SK-N-SH (cell line): ENCODE results near the gene HK1. TPM values are rescaled to one million over a fixed set of nuclear protein-coding genes. Genes with fewer than 3 reads are reported as not detected.

ENCODE experiments used
- CTCF ChIA-PET: fragments of 300-600, 350-600 bp; formaldehyde crosslinking; extraction: SDS; loops from one replicate; lab custom pipeline; 2021; lab: Yijun Ruan, JAX
- POLR2A ChIA-PET: fragments of 350-600 bp; sonication (Branson Sonifier 250); formaldehyde crosslinking; extraction: SDS; loops from one replicate; lab custom pipeline; 2020; ENCODE audit warnings: antibody characterized with exemption, inconsistent platforms; lab: Yijun Ruan, JAX
- DNase-seq: peaks from one replicate; pipeline ENCODE4 v3.0.0; 2012
- H2AFZ ChIP-seq: fragments of 200-600 bp; sonication (generic); 2 replicates; pipeline ENCODE4 v1.8.1; 2016; ENCODE audit warnings: antibody characterized with exemption, mild to moderate bottlenecking, low read depth
- H3F3A ChIP-seq: fragments of 200-600 bp; sonication (generic); replicated peaks from 2 replicates; pipeline ENCODE3; 2016; ENCODE audit warnings: antibody characterized with exemption, mild to moderate bottlenecking; ENCODE audit not compliant: insufficient read depth
- H3K27ac ChIP-seq, 2 experiments: fragments of 200-500 bp in 1 of 2; fragments of 200-600 bp in 1 of 2; sonication (Bioruptor generic) in 1 of 2; sonication (generic), shearing (Covaris generic) in 1 of 2; 2 replicates each; pipeline versions ENCODE4 v1.5.1 to v1.6.1; 2014 to 2016; ENCODE audit warnings: low read depth in 2 of 2, inconsistent platforms in 1 of 2, low read length in 1 of 2, mild to moderate bottlenecking in 1 of 2, mixed read lengths in 1 of 2
- H3K27me3 ChIP-seq: fragments of 200-600 bp; sonication (generic), shearing (Covaris generic); 2 replicates; pipeline ENCODE4 v1.6.1; 2016; ENCODE audit warnings: mixed run types; ENCODE audit not compliant: insufficient read depth
- H3K36me3 ChIP-seq, 2 experiments: fragments of 200-500 bp in 1 of 2; fragments of 200-600 bp in 1 of 2; sonication (Bioruptor generic) in 1 of 2; sonication (generic) in 1 of 2; replicated peaks in 1 of 2; 2 replicates each; pipeline versions ENCODE3 to v1.5.1; 2014 to 2016; ENCODE audit warnings: low read length in 1 of 2, mild to moderate bottlenecking in 1 of 2; ENCODE audit not compliant: insufficient read depth in 2 of 2, control insufficient read depth in 1 of 2
- H3K4me1 ChIP-seq, 2 experiments: fragments of 200-500 bp in 1 of 2; fragments of 200-600 bp in 1 of 2; sonication (Bioruptor generic) in 1 of 2; sonication (generic), shearing (Covaris generic) in 1 of 2; 2 replicates each; pipeline versions ENCODE4 v1.5.1 to v1.6.1; 2014 to 2016; ENCODE audit warnings: low read depth in 1 of 2, low read length in 1 of 2, mixed run types in 1 of 2; ENCODE audit not compliant: insufficient read depth in 2 of 2, control insufficient read depth in 1 of 2
- H3K4me2 ChIP-seq: fragments of 200-600 bp; sonication (generic), shearing (Covaris generic); 2 replicates; pipeline ENCODE4 v1.6.1; 2017; ENCODE audit warnings: mixed run types
- H3K4me3 ChIP-seq, 2 experiments: fragments of 200-500 bp in 1 of 2; fragments of 200-600 bp in 1 of 2; sonication (Bioruptor generic) in 1 of 2; sonication (generic), shearing (Covaris generic) in 1 of 2; 2 replicates each; pipeline versions ENCODE4 v1.5.1 to v1.8.1; 2014 to 2016; ENCODE audit warnings: low read depth in 2 of 2, inconsistent platforms in 1 of 2, low read length in 1 of 2, mild to moderate bottlenecking in 1 of 2, mixed read lengths in 1 of 2, moderate library complexity in 1 of 2
- H3K79me2 ChIP-seq: fragments of 200-600 bp; sonication (generic); 2 replicates; pipeline ENCODE4 v1.8.1; 2017; ENCODE audit warnings: mild to moderate bottlenecking; ENCODE audit not compliant: insufficient read depth
- H3K9ac ChIP-seq: fragments of 200-600 bp; sonication (generic); 2 replicates; pipeline ENCODE4 v1.6.1; 2017; ENCODE audit warnings: mixed run types
- H3K9me2 ChIP-seq: fragments of 200-600 bp; sonication (generic); 2 replicates; pipeline ENCODE4 v1.6.1; 2017; ENCODE audit warnings: mixed run types
- H3K9me3 ChIP-seq: fragments of 200-600 bp; sonication (generic); 2 replicates; pipeline ENCODE4 v1.6.1; 2017; ENCODE audit warnings: mixed run types, mild to moderate bottlenecking, moderate library complexity
- H4K20me1 ChIP-seq: fragments of 200-600 bp; sonication (generic); 2 replicates; pipeline ENCODE4 v1.6.1; 2017; ENCODE audit warnings: mild to moderate bottlenecking, mixed run types; ENCODE audit not compliant: insufficient read depth
- CHD2 ChIP-seq: fragments of 150-350 bp; IDR thresholded peaks from 2 replicates; pipeline ENCODE4 v1.6.1; 2018; ENCODE audit warnings: low read length; ENCODE audit not compliant: partially characterized antibody
- EP300 ChIP-seq, 2 experiments: IDR thresholded peaks; 2 replicates each; pipeline versions ENCODE4 v1.4.0 to v1.6.1; 2012; ENCODE audit warnings: borderline replicate concordance in 1 of 2, low read depth in 1 of 2, low read length in 1 of 2
- EZH2phosphoT487 ChIP-seq: fragments of 200-600 bp; sonication (generic); IDR thresholded peaks from 2 replicates; pipeline ENCODE4 v1.6.1; 2017; ENCODE audit warnings: low read depth, mixed run types, mild to moderate bottlenecking, antibody characterized with exemption, moderate library complexity, borderline replicate concordance
- GATA2 ChIP-seq: sonication (generic); formaldehyde crosslinking; IDR thresholded peaks from 2 replicates; pipeline ENCODE4 v1.5.0; 2020; ENCODE audit warnings: mild to moderate bottlenecking, missing genetic modification reagents
- JUND ChIP-seq: IDR thresholded peaks from 2 replicates; pipeline ENCODE4 v1.4.0; 2012
- MEF2A ChIP-seq: IDR thresholded peaks from 2 replicates; pipeline ENCODE4 v1.4.0; 2012; ENCODE audit warnings: low read depth, borderline replicate concordance
- MXI1 ChIP-seq: IDR thresholded peaks from 2 replicates; pipeline ENCODE4 v1.6.1; 2012; ENCODE audit warnings: mild to moderate bottlenecking, low read depth, low read length, improper control_type of control experiment
- POLR2AphosphoS5 ChIP-seq: IDR thresholded peaks from 2 replicates; pipeline ENCODE4 v1.6.1; 2012; ENCODE audit warnings: low read depth, low read length
- RCOR1 ChIP-seq: fragments of 150-350 bp; IDR thresholded peaks from 2 replicates; pipeline ENCODE4 v1.6.1; 2017; ENCODE audit warnings: antibody characterized with exemption, low read length
- RXRA ChIP-seq: IDR thresholded peaks from 2 replicates; pipeline ENCODE4 v1.4.0; 2012; ENCODE audit warnings: low read depth, mild to moderate bottlenecking, borderline replicate concordance
- TAF1 ChIP-seq: IDR thresholded peaks from 2 replicates; pipeline ENCODE4 v1.6.1; 2012; ENCODE audit warnings: low read depth, mild to moderate bottlenecking, low read length, moderate library complexity, borderline replicate concordance
- TCF12 ChIP-seq: IDR thresholded peaks from 2 replicates; pipeline ENCODE4 v1.4.0; 2012
- WGBS: methylation state at CpG from one replicate; pipeline ENCODE4 v1.1.6; 2017; ENCODE audit warnings: low lambda C conversion rate; 5-methylcytosine and 5-hydroxymethylcytosine counted together
- polyA plus RNA-seq, 3 experiments: library from polyadenylated mRNA; depleted of rRNA; stranded (reverse); fragments of >200 nt; gene quantifications; 2 replicates each; pipeline ENCODE4 v1.2.3, GENCODE V29; 2012
- TF ChIP-seq, protein P1 (sequence below): fragments of 150-350 bp; IDR thresholded peaks from 2 replicates; pipeline ENCODE4 v1.6.1; 2017; ENCODE audit warnings: antibody characterized with exemption, low read length, low read depth, borderline replicate concordance
- TF ChIP-seq, protein P2 (sequence below): IDR thresholded peaks from 2 replicates; pipeline ENCODE4 v1.4.0; 2012; ENCODE audit warnings: low read depth, borderline replicate concordance
- TF ChIP-seq, protein P3 (sequence below): fragments of 200-600 bp; sonication (generic); IDR thresholded peaks from 2 replicates; pipeline ENCODE4 v1.6.1; 2017; ENCODE audit warnings: antibody characterized with exemption, mild to moderate bottlenecking, moderate library complexity

Gene HK1
- polyA plus RNA-seq, 1 of the 3 experiments (the other 2 are of a cell fraction), result 38.7 TPM

DNA sequence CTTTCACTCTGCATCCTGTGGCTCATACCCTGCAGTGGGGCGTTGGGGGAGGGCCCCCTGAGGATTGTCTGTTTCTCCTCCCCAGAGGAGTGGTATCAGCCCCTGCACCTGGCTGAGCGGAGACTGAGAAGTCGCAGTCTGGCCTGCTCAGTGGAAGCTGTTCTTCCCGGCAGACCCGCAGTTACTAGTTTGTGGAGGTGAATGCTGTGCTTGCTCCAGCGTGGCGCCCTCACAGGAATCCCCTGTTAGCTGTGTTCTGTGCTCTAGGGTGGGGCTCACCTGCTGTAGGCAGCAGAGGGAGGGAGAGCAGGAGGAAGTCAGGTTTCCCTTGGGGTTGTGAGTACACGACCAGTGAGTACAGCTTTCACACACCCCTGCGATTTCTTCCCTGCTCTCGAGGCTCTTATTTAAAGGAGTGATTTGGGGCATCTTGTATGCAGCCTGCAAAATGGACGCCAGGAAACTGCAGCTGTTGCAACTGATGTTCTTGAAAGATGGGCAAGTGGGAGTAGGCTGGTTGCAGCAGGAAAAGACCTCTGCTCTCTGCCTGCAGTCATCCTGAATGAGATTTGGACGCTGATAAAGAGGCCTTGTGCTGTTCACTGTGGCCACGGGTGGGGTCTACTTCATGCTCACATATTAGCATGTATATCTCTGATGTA lies 66.4 kb downstream of the HK1 start (continued):
- TF ChIP-seq POLR2AphosphoS5 (no peak), GATA2 (CRISPR knock-in tag) (no peak), RCOR1 (no peak)
- TF ChIP-seq, protein P1, sequence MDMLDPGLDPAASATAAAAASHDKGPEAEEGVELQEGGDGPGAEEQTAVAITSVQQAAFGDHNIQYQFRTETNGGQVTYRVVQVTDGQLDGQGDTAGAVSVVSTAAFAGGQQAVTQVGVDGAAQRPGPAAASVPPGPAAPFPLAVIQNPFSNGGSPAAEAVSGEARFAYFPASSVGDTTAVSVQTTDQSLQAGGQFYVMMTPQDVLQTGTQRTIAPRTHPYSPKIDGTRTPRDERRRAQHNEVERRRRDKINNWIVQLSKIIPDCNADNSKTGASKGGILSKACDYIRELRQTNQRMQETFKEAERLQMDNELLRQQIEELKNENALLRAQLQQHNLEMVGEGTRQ, result no peak
- TF ChIP-seq, protein P2, sequence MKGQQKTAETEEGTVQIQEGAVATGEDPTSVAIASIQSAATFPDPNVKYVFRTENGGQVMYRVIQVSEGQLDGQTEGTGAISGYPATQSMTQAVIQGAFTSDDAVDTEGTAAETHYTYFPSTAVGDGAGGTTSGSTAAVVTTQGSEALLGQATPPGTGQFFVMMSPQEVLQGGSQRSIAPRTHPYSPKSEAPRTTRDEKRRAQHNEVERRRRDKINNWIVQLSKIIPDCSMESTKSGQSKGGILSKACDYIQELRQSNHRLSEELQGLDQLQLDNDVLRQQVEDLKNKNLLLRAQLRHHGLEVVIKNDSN, result no peak

DNA sequence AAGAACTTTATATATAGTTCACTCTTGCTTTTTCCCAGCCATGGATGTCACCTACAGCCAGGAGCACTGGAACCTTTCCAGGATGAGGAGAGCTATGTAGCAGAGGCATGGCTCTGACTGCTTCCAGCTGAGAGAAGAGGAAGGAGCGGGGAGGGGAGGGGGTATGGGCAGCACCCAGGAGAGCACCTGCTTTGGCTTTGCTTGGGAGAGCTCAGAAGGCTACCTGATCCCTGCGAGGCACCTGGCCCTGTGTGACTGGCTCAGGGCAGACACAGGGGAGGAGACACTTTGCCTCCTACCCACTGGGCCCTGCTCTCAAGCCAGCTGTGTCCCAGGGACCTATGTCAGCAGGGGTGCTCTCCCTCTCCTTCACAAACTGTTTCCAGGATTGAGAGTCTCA lies 67.1 kb downstream of the HK1 start:
- H3K4me3 ChIP-seq, result no peak overlapping the region
- no peaks in the 10 kb centered on the region for H3K9me3 ChIP-seq
- peaks cover 14 to 35% of the 10 kb centered on the region in 2 experiments for H3K4me1 ChIP-seq
- TF ChIP-seq, protein P3, sequence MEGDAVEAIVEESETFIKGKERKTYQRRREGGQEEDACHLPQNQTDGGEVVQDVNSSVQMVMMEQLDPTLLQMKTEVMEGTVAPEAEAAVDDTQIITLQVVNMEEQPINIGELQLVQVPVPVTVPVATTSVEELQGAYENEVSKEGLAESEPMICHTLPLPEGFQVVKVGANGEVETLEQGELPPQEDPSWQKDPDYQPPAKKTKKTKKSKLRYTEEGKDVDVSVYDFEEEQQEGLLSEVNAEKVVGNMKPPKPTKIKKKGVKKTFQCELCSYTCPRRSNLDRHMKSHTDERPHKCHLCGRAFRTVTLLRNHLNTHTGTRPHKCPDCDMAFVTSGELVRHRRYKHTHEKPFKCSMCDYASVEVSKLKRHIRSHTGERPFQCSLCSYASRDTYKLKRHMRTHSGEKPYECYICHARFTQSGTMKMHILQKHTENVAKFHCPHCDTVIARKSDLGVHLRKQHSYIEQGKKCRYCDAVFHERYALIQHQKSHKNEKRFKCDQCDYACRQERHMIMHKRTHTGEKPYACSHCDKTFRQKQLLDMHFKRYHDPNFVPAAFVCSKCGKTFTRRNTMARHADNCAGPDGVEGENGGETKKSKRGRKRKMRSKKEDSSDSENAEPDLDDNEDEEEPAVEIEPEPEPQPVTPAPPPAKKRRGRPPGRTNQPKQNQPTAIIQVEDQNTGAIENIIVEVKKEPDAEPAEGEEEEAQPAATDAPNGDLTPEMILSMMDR, result no peak
- no peak for TF ChIP-seq EZH2phosphoT487
- TF ChIP-seq TCF12, result no peak
- no peak for TF ChIP-seq JUND
- peaks cover 0 to 10% of the 10 kb centered on the region in 2 experiments for H3K36me3 ChIP-seq
- H3K9me2 ChIP-seq, result no peaks in the 10 kb centered on the region
- H4K20me1 ChIP-seq, result peaks cover 13% of the 10 kb centered on the region
- no peak overlapping the region for H2AFZ ChIP-seq
- ChIA-PET POLR2A (no interaction called here), CTCF (no interaction called here)
- DNase-seq, result no peak
- peaks cover 22% of the 10 kb centered on the region for H3F3A ChIP-seq
- no peaks in the 10 kb centered on the region for H3K27me3 ChIP-seq
- no peak overlapping the region for H3K9ac ChIP-seq
- peaks cover 74% of the 10 kb centered on the region for H3K79me2 ChIP-seq
- no peak overlapping the region; a peak in 1 of 4 replicates for H3K27ac ChIP-seq
- no peak overlapping the region for H3K4me2 ChIP-seq
- 89% methylated on average over 1 of the region's 2 CpGs for WGBS

DNA sequence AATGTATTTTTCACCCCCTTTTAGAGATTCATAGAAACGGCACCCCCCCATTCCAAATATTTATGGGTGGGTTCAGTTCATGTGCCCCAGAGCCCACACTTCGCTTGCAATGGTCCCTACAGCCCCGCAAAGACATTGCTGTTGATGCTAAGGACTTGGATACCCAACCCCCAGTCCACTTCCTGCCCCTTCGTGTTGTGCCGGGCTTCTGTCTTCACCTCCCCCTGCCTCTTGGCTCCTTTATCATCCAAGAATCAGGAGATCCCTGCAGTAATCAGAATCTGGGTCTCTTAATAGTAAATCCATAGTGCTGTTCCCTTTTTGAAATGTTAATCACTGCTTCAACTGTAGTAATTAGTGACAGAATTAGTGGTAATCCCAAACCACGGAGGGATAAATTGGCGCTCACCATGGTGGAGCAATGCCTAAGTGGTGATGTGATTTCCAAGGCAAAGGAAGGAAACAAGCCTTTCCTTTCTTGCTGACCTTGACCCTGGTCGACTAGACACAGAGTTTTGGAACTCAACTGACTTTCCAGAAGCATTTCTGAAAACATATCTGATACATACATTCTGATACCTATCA lies 67.7 kb downstream of the HK1 start:
- H3K4me2 ChIP-seq, result no peak overlapping the region
- H3K36me3 ChIP-seq, result peaks cover 0 to 10% of the 10 kb centered on the region in 2 experiments
- WGBS, result 84% methylated on average over 8 of the region's 8 CpGs
- DNase-seq, result no peak
- no peak overlapping the region for H2AFZ ChIP-seq
- no peaks in the 10 kb centered on the region for H3K27me3 ChIP-seq
- POLR2A ChIA-PET, result no interaction called here
- H3K27ac ChIP-seq, result no peak overlapping the region; a peak in 1 of 4 replicates
- H3K79me2 ChIP-seq, result peaks cover 70% of the 10 kb centered on the region
- no peaks in the 10 kb centered on the region for H3K9me2 ChIP-seq
- H3K4me3 ChIP-seq, result no peak overlapping the region
- CTCF ChIA-PET, result no interaction called here
- peaks cover 14 to 31% of the 10 kb centered on the region in 2 experiments for H3K4me1 ChIP-seq
- no peaks in the 10 kb centered on the region for H3K9me3 ChIP-seq
- peaks cover 8% of the 10 kb centered on the region; the same call in 1 of the 2 replicates for H4K20me1 ChIP-seq
- H3K9ac ChIP-seq, result no peak overlapping the region
- peaks cover 22% of the 10 kb centered on the region for H3F3A ChIP-seq
- TF ChIP-seq EP300 (IDR thresholded peaks at IDR 0.05; ENCODE audit: borderline replicate concordance in 1 of 2, low read depth in 1 of 2, low read length in 1 of 2), result no peak
- no peak for TF ChIP-seq RCOR1
- no peak for TF ChIP-seq MEF2A
- TF ChIP-seq EZH2phosphoT487, result no peak
- no peak for TF ChIP-seq JUND
- TF ChIP-seq CHD2, result no peak
- no peak for TF ChIP-seq TAF1
- no peak for TF ChIP-seq RXRA
- TF ChIP-seq, protein P1, result no peak
- TF ChIP-seq TCF12, result no peak
- no peak for TF ChIP-seq MXI1
- TF ChIP-seq, protein P3, result no peak
